HG03066 (cell line): ENCODE measurements around the gene WAPL.

Experiments used
- ATAC-seq: cut with Tn5 transposase; IDR thresholded peaks from one replicate; pipeline ENCODE4 v1.9.1; 2021; ENCODE audit warnings: low read depth; ENCODE audit not compliant: unreplicated experiment

The WAPL gene

GRCh38 chr10:86415116-86415515 is 106.5 kb downstream of the WAPL start:
- no peak for ATAC-seq

GRCh38 chr10:86413046-86413728 is 108.4 kb downstream of the WAPL start:
- peak; percentile 67 for ATAC-seq

- ATAC-seq = no peak
Observed at GRCh38 chr10:86411852-86412560, 109.6 kb downstream of the WAPL start.

DNA sequence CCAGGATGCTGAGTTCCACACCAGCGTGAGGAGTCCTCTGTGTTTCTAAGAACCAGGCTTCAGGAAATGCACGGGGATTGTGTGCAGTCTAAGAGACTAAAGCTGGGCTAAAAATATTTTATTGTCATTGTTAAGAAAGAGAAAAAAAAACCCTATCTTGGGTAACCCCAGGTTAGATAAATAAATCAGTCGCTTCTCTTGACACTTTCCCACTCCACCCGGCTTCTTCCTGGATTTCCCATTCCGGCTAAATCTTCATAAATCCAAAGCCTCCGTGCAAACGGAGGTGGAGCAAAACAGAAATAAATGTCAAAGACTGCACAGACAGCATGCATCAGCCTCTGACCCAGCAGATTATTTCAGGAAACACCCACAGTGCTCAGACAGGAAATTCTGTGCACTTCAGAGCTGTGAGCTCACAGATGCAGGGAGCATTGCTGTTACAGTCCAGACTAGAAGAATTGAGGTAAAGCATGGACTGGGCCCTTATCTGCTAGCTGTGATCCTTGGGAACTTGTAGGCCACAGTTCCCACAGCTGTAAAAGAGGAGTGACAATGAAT is 110.2 kb downstream of the WAPL start:
- ATAC-seq = peak; percentile 50

GRCh38 chr10:86410542-86411124 is 111.0 kb downstream of the WAPL start:
- ATAC-seq = no peak

- ATAC-seq = no peak
Observed at GRCh38 chr10:86409183-86409582, 112.4 kb downstream of the WAPL start.

DNA sequence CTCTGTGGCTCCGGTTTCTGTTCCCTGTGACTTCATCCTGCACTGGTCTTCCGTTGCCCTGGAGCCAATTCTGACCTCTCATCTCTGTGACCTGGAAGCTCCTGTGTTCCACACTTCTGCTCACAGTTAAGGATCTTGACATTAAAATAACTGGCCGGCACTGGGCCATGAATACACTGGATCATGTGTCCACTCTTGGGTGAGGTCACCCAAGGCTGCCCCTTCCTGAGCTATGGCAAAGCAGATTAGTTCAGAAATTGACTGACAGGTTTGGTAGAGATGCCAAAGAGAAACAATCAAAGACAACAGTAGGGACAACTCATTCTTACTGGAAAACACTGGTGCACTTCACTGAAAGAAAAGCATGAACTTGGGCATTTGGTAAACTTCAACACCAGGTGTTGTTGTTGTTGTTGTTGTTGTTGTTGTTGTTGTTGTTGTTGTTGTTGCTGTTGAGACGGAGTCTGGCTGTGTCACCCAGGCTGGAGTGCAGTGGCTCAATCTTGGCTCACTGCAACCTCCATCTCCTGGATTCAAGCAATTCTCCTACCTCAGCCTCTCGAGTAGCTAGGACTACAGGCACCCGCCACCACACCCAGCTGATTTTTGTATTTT is 118.3 kb downstream of the WAPL start:
- ATAC-seq = no peak

- ATAC-seq = no peak
Observed at GRCh38 chr10:86402283-86402941, 119.2 kb downstream of the WAPL start.

- ATAC-seq = no peak
Observed at GRCh38 chr10:86401588-86402282, 119.9 kb downstream of the WAPL start.

- peak; percentile 30 for ATAC-seq
Observed at GRCh38 chr10:86400705-86401587, 120.6 kb downstream of the WAPL start.

DNA sequence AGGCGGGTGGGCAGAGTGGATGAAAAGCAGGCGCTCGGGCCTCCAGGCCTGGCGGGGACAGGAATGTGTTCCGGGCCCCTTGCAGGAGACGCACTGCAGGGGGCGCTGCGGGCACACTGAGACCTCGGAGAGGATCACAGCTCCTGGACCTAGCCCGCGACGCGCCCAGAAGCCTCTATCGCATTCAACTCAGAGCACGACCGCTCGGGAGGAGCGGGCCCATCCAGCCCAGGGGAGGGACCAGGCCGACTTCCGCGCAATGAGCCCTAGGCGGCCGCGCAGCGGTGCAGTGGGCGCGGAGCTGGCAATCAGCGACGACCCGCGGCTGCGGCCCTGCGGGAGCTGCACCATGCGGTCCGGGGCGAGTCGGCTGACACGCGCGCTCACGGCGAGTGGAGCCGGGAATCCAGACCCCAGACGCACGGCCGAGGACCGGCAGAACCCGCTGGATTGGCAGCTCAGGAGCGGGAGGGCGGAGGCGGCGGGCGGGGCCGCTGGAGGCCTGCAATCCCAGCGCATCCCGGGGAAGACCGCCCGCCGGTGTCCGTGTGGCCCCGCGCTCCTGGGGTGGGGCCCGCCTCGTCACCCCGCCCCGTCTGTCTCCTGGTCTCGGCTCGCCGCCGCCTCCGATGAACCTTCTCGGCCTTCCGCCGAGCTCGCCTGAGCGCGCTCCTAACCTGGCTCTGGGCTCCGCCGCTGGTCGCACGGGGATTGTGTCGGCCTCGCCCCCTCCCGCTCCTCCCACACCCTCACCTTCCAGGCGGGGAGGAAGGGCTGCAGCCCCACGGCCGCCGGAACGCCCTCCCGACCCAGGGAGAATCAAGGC is 121.5 kb downstream of the WAPL start:
- ATAC-seq = peak; percentile 84

DNA sequence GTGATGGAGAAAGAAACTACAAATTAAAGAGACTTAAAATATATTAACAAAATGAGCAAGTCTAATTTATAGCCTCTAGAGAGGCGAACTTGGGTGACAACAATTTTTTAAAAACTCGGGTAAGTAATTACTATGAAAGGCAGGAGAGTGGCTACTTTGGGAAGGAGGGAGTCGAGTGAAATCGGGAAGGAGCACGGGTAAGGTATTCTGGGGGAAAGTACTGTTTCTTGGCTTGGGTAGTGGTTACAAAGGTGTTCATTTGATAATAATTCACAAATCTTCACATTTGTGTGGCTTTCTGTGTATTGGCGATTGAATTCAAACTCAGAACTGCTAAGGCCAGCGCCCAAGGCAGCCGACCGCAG is 122.1 kb downstream of the WAPL start:
- ATAC-seq = no peak

GRCh38 chr10:86397120-86397519 is 124.5 kb downstream of the WAPL start:
- ATAC-seq = no peak

DNA sequence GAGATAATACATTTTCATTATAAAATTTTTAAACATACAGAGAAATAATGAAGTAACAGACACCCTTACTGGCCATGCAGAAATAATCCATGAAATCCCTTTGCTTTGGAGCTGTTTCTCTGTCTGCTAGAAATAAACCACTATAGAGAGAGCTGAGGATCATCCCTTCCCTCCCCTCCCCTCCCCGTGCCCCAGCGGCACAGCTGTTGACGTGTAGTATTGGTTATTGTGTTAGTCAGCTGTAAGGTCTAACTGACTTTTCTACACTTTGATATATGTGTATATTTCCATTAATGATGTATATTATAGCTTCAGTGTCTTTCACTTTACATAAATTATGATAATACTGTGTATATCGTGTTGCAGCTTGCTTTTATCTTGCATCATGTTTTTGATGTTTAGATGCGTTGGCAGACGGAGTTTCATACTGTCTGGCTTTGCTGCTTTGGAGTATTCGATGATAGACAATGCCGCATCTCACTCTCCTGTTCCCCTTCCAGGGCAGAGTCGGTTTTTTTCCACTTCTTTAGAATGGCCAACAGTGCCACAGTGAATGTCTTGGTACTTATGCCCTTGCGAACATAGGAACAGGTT is 127.6 kb downstream of the WAPL start:
- no peak for ATAC-seq

DNA sequence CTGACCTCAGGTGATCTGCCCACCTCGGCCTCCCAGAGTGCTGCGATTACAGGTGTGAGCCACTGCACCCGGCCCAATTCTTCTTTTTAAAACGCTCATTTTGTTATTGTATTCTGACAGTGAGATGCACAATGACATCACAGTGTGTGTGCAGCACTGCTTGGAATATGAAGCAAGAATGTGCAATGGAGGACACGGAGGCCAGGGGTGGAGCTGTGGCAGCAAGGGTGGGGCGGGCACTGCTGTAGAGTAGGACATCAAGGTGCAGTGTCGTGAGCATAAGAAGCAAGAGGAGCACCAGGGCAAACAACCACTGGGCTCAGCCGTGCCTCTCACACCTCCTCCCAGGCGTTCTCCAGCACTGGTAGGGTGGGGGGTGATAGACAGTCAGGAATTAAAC is 128.2 kb downstream of the WAPL start:
- ATAC-seq = no peak

GRCh38 chr10:86392723-86393094 is 128.9 kb downstream of the WAPL start:
- peak; percentile 53 for ATAC-seq

- ATAC-seq = peak; percentile 8
Observed at GRCh38 chr10:86391986-86392722, 129.4 kb downstream of the WAPL start.
